Endothelial cell (in vitro differentiated cells): ENCODE results near the gene RNU6-9. TPM values are rescaled to one million over a fixed set of nuclear protein-coding genes. Genes with fewer than 3 reads are reported as not detected.

ENCODE experiments used
- DNase-seq: peaks from one replicate; pipeline ENCODE4 v3.0.0; 2021; ENCODE audit warnings: low spot score
- H3K27ac Mint-ChIP-seq: one replicate; pipeline ENCODE4 v1.8.0; 2021; ENCODE audit warnings: mixed read lengths, inconsistent platforms; ENCODE audit not compliant: unreplicated experiment
- H3K27me3 Mint-ChIP-seq: one replicate; pipeline ENCODE4 v1.8.0; 2021; ENCODE audit warnings: mild to moderate bottlenecking, moderate library complexity, mixed read lengths, inconsistent platforms; ENCODE audit not compliant: unreplicated experiment
- H3K36me3 Mint-ChIP-seq: one replicate; pipeline ENCODE4 v1.8.0; 2021; ENCODE audit warnings: mild to moderate bottlenecking, low read depth, mixed read lengths, inconsistent platforms; ENCODE audit not compliant: unreplicated experiment
- H3K4me1 Mint-ChIP-seq: one replicate; pipeline ENCODE4 v1.8.0; 2021; ENCODE audit warnings: mild to moderate bottlenecking, mixed read lengths, inconsistent platforms; ENCODE audit not compliant: unreplicated experiment
- H3K4me3 Mint-ChIP-seq: one replicate; pipeline ENCODE4 v1.8.0; 2021; ENCODE audit warnings: mild to moderate bottlenecking, mixed read lengths, inconsistent platforms; ENCODE audit not compliant: unreplicated experiment
- H3K9me3 Mint-ChIP-seq: one replicate; pipeline ENCODE4 v1.8.0; 2021; ENCODE audit warnings: mixed read lengths, inconsistent platforms; ENCODE audit not compliant: unreplicated experiment
- CTCF ChIP-seq: fragments of 200-600 bp; sonication (generic); IDR thresholded peaks from one replicate; pipeline ENCODE4 v1.5.0; 2021; ENCODE audit warnings: antibody characterized with exemption; ENCODE audit not compliant: unreplicated experiment
- total RNA-seq: library from RNA; stranded (reverse); fragmentation: NEBNext Ultra II Directional; extraction: Animal tissue kit (Norgen Biotek cat#: 25700); gene quantifications from one replicate; pipeline ENCODE4 v1.2.1, GENCODE V29; 2021; ENCODE audit not compliant: unreplicated experiment

The RNU6-9 gene
- total RNA-seq, 1 donor from 2014 or later, result not detected

- H3K27me3 Mint-ChIP-seq, result peaks cover 1% of the 10 kb centered on the region
- peaks cover 6% of the 10 kb centered on the region for H3K36me3 Mint-ChIP-seq
Measured at GRCh38 chr19:934865-935479, 41.7 kb downstream of the RNU6-9 start.

GRCh38 chr19:936175-936546 is 42.9 kb downstream of the RNU6-9 start:
- TF ChIP-seq CTCF, result no peak
- peaks cover 10% of the 10 kb centered on the region for H3K36me3 Mint-ChIP-seq
- H3K9me3 Mint-ChIP-seq, result no peaks in the 10 kb centered on the region
- no peak overlapping the region for H3K27ac Mint-ChIP-seq
- H3K4me3 Mint-ChIP-seq, result no peak overlapping the region
- H3K4me1 Mint-ChIP-seq, result peaks cover 12% of the 10 kb centered on the region
- H3K27me3 Mint-ChIP-seq, result peaks cover 2% of the 10 kb centered on the region
- DNase-seq, result no peak

More at GRCh38 chr19:934865-935479, 41.7 kb downstream of the RNU6-9 start:
- peaks cover 8% of the 10 kb centered on the region for H3K4me1 Mint-ChIP-seq
- TF ChIP-seq CTCF, result no peak
- H3K27ac Mint-ChIP-seq, result no peak overlapping the region
- DNase-seq, result no peak
- no peaks in the 10 kb centered on the region for H3K9me3 Mint-ChIP-seq
- no peak overlapping the region for H3K4me3 Mint-ChIP-seq

- no peak overlapping the region for H3K27ac Mint-ChIP-seq
Measured at GRCh38 chr19:937259-937694, 44.0 kb downstream of the RNU6-9 start.

GRCh38 chr19:938233-938923 is 45.1 kb downstream of the RNU6-9 start:
- peaks cover 24% of the 10 kb centered on the region for H3K36me3 Mint-ChIP-seq
- peak overlapping the region; percentile 62 for H3K4me3 Mint-ChIP-seq
- peaks cover 8% of the 10 kb centered on the region for H3K4me1 Mint-ChIP-seq
- no peak overlapping the region for H3K27ac Mint-ChIP-seq
- H3K27me3 Mint-ChIP-seq, result peaks cover 6% of the 10 kb centered on the region
- no peak for DNase-seq
- H3K9me3 Mint-ChIP-seq, result no peaks in the 10 kb centered on the region
- TF ChIP-seq CTCF, result no peak

More at GRCh38 chr19:937259-937694, 44.0 kb downstream of the RNU6-9 start:
- Mint-ChIP-seq H3K9me3 (no peaks in the 10 kb centered on the region), H3K4me3 (no peak overlapping the region), H3K27me3 (peaks cover 5% of the 10 kb centered on the region), H3K4me1 (peaks cover 8% of the 10 kb centered on the region), H3K36me3 (peaks cover 16% of the 10 kb centered on the region)
- no peak for TF ChIP-seq CTCF
- no peak for DNase-seq

- Mint-ChIP-seq H3K9me3 (no peaks in the 10 kb centered on the region), H3K27ac (no peak overlapping the region), H3K4me1 (peaks cover 5% of the 10 kb centered on the region), H3K4me3 (no peak overlapping the region), H3K36me3 (peaks cover 26% of the 10 kb centered on the region), H3K27me3 (peaks cover 6% of the 10 kb centered on the region)
- no peak for TF ChIP-seq CTCF
- no peak for DNase-seq
Measured at GRCh38 chr19:939439-939838, 46.2 kb downstream of the RNU6-9 start.
